Ectodermal cell (in vitro differentiated cells): ENCODE measurements around the gene SAMD11. TPM values are rescaled to one million over a fixed set of nuclear protein-coding genes. Genes with fewer than 3 reads are reported as not detected.
A peak's percentile ranks its signal among the peaks of the same experiment; 100 is the strongest.
"Not testable (repeated sequence)": the region's sequence is repeated elsewhere in the genome, so short reads cannot be mapped to it uniquely, and the experiment has no call there.

Source experiments
- H3K27ac ChIP-seq: 2 replicates; pipeline ENCODE4 v1.7.0; 2013; ENCODE audit warnings: mild to moderate bottlenecking, low read depth, low read length; ENCODE audit not compliant: insufficient read depth, poor library complexity, severe bottlenecking
- H3K27me3 ChIP-seq: 2 replicates; pipeline ENCODE4 v1.7.0; 2013; ENCODE audit warnings: mild to moderate bottlenecking, low read length; ENCODE audit not compliant: insufficient read depth, control insufficient read depth, poor library complexity, severe bottlenecking
- H3K36me3 ChIP-seq: one replicate; pipeline ENCODE4 v1.7.0; 2013; ENCODE audit warnings: low read length; ENCODE audit not compliant: control insufficient read depth, insufficient read depth
- H3K4me1 ChIP-seq: one replicate; pipeline ENCODE4 v1.7.0; 2013; ENCODE audit warnings: low read length; ENCODE audit not compliant: control insufficient read depth, insufficient read depth
- H3K4me3 ChIP-seq: 2 replicates; pipeline ENCODE4 v1.7.0; 2013; ENCODE audit warnings: low read depth, low read length, control low read depth; ENCODE audit not compliant: insufficient read depth
- H3K9me3 ChIP-seq: 2 replicates; pipeline ENCODE4 v1.7.0; 2013; ENCODE audit warnings: mild to moderate bottlenecking, low read length, moderate library complexity; ENCODE audit not compliant: control insufficient read depth
- WGBS, 2 experiments: methylation state at CpG; one replicate each; pipeline ENCODE4 v1.1.7; 2013; ENCODE audit warnings: missing lambda C conversion rate in 2 of 2; 5-methylcytosine and 5-hydroxymethylcytosine counted together
- polyA plus RNA-seq, 4 experiments: library from polyadenylated mRNA; stranded (reverse); fragments of 50-300 nt; gene quantifications; one replicate each; pipeline ENCODE4 v1.2.3, GENCODE V29; 2013

SAMD11 gene
- 5.1 TPM for polyA plus RNA-seq (2013, experiment 1 of 4)
- polyA plus RNA-seq (2013, experiment 2 of 4): 4.9 TPM
- 10.0 TPM for polyA plus RNA-seq (2013, experiment 3 of 4)
- polyA plus RNA-seq (2013, experiment 4 of 4): 10.2 TPM

DNA sequence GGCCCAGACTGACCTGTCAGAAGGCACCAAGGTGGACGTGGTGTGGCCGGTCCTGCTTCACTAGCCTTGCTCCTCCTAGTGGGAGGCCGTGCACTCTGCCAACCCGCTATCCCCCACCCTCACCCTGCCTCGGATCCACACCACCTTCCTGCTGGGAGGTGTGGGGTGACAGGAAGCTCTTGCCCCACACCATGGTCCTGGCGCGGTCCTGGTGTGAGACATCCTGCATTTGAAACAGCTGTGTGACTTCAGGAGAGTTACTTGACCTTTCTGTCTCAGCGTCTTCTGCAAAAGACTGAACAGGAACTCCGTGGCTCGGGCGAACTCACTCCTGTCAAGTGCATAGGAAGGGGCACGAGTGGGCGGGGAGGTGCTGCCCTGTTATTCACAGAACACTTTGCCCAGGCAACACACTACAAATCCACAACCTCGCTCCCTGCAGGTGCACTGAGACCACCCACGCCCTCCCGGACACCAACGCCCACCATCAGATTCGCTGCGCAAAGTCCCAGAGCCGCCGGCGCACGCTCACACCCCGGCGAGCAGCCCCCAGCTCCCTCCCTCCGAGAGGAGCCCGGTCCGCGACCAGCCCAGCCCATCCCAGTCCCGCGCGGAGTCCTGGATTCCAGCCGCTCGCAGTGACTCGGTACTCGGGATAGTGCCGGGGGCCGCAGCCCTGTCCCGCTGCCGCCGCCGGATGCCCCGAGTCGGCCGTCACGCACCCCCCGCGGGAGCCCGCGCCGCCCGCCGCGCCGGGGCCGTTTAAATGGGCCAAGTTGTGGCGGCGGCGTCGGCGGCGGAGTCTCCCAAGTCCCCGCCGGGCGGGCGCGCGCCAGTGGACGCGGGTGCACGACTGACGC, at the start of gene SAMD11:
Gene SAMD11 (plus strand): TSS at position 793 of the 860 bp plus-strand sequence. CDS start 509 bp downstream, outside the sequence.
- peaks cover 24% of the 10 kb centered on the region for H3K4me1 ChIP-seq
- peak within 1 kb of the TSS; percentile 37 for H3K4me3 ChIP-seq
- no peak within 1 kb of the TSS for H3K27ac ChIP-seq
- no peaks in the 10 kb centered on the region for H3K36me3 ChIP-seq
- 2 to 3% methylated on average over 72 of the region's 72 CpGs for WGBS, 2 experiments
- H3K27me3 ChIP-seq: peaks cover 100% of the 10 kb centered on the region
- H3K9me3 ChIP-seq: no peaks in the 10 kb centered on the region

- not testable (repeated sequence) for H3K27ac ChIP-seq, H3K36me3 ChIP-seq, H3K9me3 ChIP-seq, H3K4me1 ChIP-seq, H3K4me3 ChIP-seq
- peaks cover 13% of the 10 kb centered on the region for H3K27me3 ChIP-seq
- WGBS, 2 experiments: 79% methylated on average over 8 of the region's 8 CpGs
Observed at GRCh38 chr1:876428-877208, 47.1 kb upstream of the SAMD11 start.

- WGBS, 2 experiments: 72 to 74% methylated on average over 5 of the region's 5 CpGs
- not testable (repeated sequence) for H3K4me1 ChIP-seq, H3K4me3 ChIP-seq, H3K9me3 ChIP-seq, H3K36me3 ChIP-seq, H3K27ac ChIP-seq
- peaks cover 11% of the 10 kb centered on the region for H3K27me3 ChIP-seq
Observed at GRCh38 chr1:877209-877986, 46.3 kb upstream of the SAMD11 start.

DNA sequence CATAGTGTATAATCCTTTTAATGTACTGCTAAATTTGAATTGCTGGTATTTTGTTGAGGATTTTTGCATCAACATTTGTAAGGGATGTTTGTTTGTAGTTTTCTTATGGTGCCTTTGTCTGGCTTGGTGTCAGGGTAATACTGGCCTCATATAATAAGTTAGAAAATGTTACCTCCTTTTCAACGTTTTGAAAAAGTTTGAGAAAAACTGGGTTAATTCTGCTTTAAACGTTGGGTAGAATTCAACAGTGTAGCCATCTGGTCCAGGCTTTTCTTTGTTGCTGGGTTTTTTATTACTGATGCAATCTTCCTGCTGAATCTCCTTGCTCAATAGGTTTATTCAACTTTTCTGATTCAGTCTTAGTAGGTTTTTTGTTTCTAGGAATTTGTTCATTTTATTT, 43.2 kb upstream of the SAMD11 start:
- 37 to 47% methylated on average over 2 of the region's 2 CpGs for WGBS, 2 experiments
- H3K4me3 ChIP-seq, H3K4me1 ChIP-seq, H3K36me3 ChIP-seq, H3K9me3 ChIP-seq, H3K27ac ChIP-seq: not testable (repeated sequence)
- H3K27me3 ChIP-seq: peaks cover 23% of the 10 kb centered on the region

GRCh38 chr1:880915-881314, 42.8 kb upstream of the SAMD11 start:
- H3K4me1 ChIP-seq, H3K9me3 ChIP-seq, H3K4me3 ChIP-seq, H3K36me3 ChIP-seq, H3K27ac ChIP-seq: not testable (repeated sequence)
- WGBS, 2 experiments: no CpG with 5 or more reads among the region's 2 CpGs
- H3K27me3 ChIP-seq: peaks cover 25% of the 10 kb centered on the region

DNA sequence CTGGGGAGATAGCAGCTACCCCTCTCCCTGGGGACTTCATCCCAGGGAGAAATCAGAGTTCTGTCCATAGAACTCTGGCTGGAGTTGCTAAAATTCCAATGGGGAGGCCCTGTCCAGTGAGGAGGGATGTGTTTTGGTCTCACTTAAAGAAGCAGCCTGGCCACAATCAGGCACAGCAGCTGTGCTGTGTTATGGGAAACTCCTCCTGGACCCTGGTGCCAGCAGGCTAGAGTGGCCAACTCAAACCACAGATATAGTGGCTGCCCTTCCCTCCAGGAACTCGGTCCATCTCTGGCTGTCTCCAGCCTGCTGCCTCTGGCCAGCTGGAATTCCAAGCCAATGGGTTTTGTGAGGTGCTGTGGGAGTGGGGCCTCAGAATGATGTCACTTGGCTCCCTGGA, 37.4 kb upstream of the SAMD11 start:
- peaks cover 64% of the 10 kb centered on the region for H3K27me3 ChIP-seq
- 72 to 88% methylated on average over 1 of the region's 1 CpG for WGBS, 2 experiments

DNA sequence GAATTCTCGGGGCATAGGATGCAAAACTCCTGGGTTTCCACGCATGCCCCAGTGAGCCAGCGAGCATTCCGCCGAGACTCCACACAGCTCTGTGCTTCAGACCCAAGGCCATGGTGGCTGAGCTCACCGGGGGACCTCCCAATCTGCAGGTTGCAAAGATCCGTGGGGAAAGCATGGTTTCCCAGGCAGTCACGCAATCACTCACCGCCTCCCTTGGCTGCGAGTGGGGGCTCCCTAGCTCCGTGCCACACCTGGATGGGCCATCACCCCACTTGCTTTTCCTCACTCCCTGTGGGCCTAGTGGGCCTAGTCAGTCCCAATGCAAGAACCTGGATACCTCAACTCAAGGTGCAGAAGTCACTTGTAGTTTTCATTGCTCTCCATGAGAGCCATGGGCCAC, 37.0 kb upstream of the SAMD11 start:
- Histone ChIP-seq H3K4me3 (no peak overlapping the region), H3K4me1 (no peaks in the 10 kb centered on the region), H3K27ac (no peak overlapping the region), H3K9me3 (no peaks in the 10 kb centered on the region), H3K36me3 (no peaks in the 10 kb centered on the region), H3K27me3 (peaks cover 62% of the 10 kb centered on the region)
- 87 to 89% methylated on average over 11 of the region's 11 CpGs for WGBS, 2 experiments

More for the DNA sequence above, 37.4 kb upstream of the SAMD11 start:
- Histone ChIP-seq H3K4me3 (no peak overlapping the region), H3K36me3 (no peaks in the 10 kb centered on the region), H3K9me3 (no peaks in the 10 kb centered on the region), H3K4me1 (no peaks in the 10 kb centered on the region), H3K27ac (no peak overlapping the region)

- Histone ChIP-seq H3K36me3 (no peaks in the 10 kb centered on the region), H3K9me3 (no peaks in the 10 kb centered on the region), H3K4me1 (no peaks in the 10 kb centered on the region), H3K27me3 (peaks cover 53% of the 10 kb centered on the region), H3K27ac (no peak overlapping the region), H3K4me3 (no peak overlapping the region)
Observed at GRCh38 chr1:888297-888696, 35.4 kb upstream of the SAMD11 start.

GRCh38 chr1:889774-890173, 33.9 kb upstream of the SAMD11 start:
- peaks cover 55% of the 10 kb centered on the region for H3K27me3 ChIP-seq
- not testable (repeated sequence) for H3K4me3 ChIP-seq, H3K36me3 ChIP-seq, H3K9me3 ChIP-seq, H3K27ac ChIP-seq, H3K4me1 ChIP-seq
- WGBS, 2 experiments: 90 to 91% methylated on average over 3 to 4 of the region's 4 CpGs

GRCh38 chr1:890234-890633, 33.5 kb upstream of the SAMD11 start:
- H3K9me3 ChIP-seq, H3K36me3 ChIP-seq, H3K27ac ChIP-seq, H3K4me3 ChIP-seq, H3K4me1 ChIP-seq: not testable (repeated sequence)
- peaks cover 51% of the 10 kb centered on the region for H3K27me3 ChIP-seq
- 84 to 87% methylated on average over 9 of the region's 9 CpGs for WGBS, 2 experiments
